ENCODE data around the gene MRE11. TPM values are rescaled to one million over a fixed set of nuclear protein-coding genes. Genes with fewer than 3 reads are reported as not detected.
"Not testable (repeated sequence)": the region's sequence is repeated elsewhere in the genome, so short reads cannot be mapped to it uniquely, and the experiment has no call there.

MRE11 gene
- total RNA-seq, 1 donor from 2014 or later: 3.3 TPM

DNA sequence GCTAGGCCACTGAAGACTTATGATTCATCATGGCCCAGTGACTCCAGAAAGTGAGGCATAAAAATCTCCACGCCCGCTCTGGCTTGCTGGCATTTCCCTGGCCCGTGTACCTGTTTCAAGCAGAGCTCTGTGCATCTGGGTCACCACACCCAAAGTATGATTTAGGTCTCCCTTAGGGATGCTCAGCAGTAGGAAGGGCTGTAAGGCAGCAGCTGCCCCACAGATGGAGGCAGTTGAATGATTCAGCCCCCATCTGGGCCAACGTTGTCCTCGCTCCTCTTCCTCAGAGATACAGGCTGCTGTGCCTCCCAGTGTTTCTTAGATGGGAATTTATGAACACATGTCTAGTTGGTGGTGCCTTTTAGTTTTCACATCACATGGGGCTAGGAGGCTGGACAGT lies 114.0 kb downstream of the MRE11 start:
- Histone ChIP-seq H3K27me3 (no peaks in the 10 kb centered on the region), H3K4me3 (no peak overlapping the region), H3K27ac (no peak overlapping the region), H3K36me3 (no peaks in the 10 kb centered on the region), H3K9me3 (no peaks in the 10 kb centered on the region), H3K4me1 (no peaks in the 10 kb centered on the region)
- TF ChIP-seq, protein P1, sequence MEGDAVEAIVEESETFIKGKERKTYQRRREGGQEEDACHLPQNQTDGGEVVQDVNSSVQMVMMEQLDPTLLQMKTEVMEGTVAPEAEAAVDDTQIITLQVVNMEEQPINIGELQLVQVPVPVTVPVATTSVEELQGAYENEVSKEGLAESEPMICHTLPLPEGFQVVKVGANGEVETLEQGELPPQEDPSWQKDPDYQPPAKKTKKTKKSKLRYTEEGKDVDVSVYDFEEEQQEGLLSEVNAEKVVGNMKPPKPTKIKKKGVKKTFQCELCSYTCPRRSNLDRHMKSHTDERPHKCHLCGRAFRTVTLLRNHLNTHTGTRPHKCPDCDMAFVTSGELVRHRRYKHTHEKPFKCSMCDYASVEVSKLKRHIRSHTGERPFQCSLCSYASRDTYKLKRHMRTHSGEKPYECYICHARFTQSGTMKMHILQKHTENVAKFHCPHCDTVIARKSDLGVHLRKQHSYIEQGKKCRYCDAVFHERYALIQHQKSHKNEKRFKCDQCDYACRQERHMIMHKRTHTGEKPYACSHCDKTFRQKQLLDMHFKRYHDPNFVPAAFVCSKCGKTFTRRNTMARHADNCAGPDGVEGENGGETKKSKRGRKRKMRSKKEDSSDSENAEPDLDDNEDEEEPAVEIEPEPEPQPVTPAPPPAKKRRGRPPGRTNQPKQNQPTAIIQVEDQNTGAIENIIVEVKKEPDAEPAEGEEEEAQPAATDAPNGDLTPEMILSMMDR (IDR thresholded peaks at IDR 0.05): no peak
- no peak for DNase-seq (ENCODE audit: low spot score in 2 of 2)
- intact Hi-C loops (cut with DNase I): no loop called here

DNA sequence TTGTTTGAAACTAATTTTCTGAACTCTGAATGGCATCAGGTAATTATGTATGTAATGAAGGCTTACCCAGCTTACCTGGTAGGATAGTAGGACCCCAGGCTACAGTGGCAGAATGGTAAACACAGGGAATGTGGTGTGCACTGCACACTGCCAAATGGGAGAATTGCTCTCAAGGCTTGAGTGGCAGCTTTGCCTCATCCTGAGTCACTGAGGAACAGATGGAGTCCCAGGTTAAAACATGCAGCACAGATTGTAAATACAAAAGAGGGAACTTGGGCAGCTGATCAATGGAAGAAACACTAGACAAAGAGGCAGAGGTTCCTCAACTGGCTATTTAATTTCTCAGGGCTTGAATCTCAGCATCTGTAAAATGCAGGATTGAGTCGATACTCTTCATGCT lies 116.8 kb downstream of the MRE11 start:
- Histone ChIP-seq H3K27me3 (no peaks in the 10 kb centered on the region), H3K4me3 (no peak overlapping the region), H3K36me3 (no peaks in the 10 kb centered on the region), H3K9me3 (no peaks in the 10 kb centered on the region), H3K4me1 (no peaks in the 10 kb centered on the region), H3K27ac (no peak overlapping the region)
- TF ChIP-seq, protein P1 (IDR thresholded peaks at IDR 0.05): no peak
- intact Hi-C loops (cut with DNase I): no loop called here
- no peak for DNase-seq (ENCODE audit: low spot score in 2 of 2)

DNA sequence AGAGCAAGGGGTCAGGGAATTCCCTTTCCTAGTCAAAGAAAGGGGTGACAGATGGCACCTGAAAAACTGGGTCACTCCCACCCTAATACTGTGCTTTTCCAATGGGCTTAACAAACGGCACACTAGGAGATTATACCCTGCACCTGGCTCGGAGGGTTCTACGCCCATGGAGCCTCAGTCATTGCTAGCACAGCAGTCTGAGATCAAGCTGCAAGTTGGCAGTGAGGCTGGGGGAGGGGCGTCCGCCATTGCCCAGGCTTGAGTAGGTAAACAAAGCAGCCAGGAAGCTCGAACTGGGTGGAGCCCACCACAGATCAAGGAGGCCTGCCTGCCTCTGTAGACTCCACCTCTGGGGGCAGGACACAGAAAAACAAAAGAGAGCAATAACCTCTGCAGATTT lies 123.1 kb downstream of the MRE11 start:
- H3K36me3 ChIP-seq; DNase-seq (ENCODE audit: low spot score in 2 of 2); intact Hi-C loops (cut with DNase I); H3K4me1 ChIP-seq; H3K4me3 ChIP-seq; H3K27ac ChIP-seq; H3K27me3 ChIP-seq; H3K9me3 ChIP-seq: not testable (repeated sequence)

Other genes starting within 250 kb of the MRE11 start
- not detected for gene IZUMO1R, start 189.3 kb downstream of the MRE11 start, total RNA-seq
- not detected for gene GPR83, start 92.4 kb downstream of the MRE11 start, total RNA-seq
- 7.0 TPM for gene ANKRD49, start 140 bp upstream of the MRE11 start, total RNA-seq
- gene C11orf97, start 18.6 kb upstream of the MRE11 start, total RNA-seq: not detected
- gene FUT4, start 50.1 kb upstream of the MRE11 start, total RNA-seq: 3.2 TPM
- gene PIWIL4, start 73.5 kb upstream of the MRE11 start, total RNA-seq: 4.5 TPM